T-helper 22 cell (primary cell): Measurements from ENCODE around the gene SLC25A21.
"Not testable (repeated sequence)": the region's sequence is repeated elsewhere in the genome, so short reads cannot be mapped to it uniquely, and the experiment has no call there.

Source experiments
- DNase-seq: peaks from one replicate; pipeline ENCODE4 v3.0.0-alpha.2; 2020; ENCODE audit warnings: low read depth

SLC25A21 gene

DNA sequence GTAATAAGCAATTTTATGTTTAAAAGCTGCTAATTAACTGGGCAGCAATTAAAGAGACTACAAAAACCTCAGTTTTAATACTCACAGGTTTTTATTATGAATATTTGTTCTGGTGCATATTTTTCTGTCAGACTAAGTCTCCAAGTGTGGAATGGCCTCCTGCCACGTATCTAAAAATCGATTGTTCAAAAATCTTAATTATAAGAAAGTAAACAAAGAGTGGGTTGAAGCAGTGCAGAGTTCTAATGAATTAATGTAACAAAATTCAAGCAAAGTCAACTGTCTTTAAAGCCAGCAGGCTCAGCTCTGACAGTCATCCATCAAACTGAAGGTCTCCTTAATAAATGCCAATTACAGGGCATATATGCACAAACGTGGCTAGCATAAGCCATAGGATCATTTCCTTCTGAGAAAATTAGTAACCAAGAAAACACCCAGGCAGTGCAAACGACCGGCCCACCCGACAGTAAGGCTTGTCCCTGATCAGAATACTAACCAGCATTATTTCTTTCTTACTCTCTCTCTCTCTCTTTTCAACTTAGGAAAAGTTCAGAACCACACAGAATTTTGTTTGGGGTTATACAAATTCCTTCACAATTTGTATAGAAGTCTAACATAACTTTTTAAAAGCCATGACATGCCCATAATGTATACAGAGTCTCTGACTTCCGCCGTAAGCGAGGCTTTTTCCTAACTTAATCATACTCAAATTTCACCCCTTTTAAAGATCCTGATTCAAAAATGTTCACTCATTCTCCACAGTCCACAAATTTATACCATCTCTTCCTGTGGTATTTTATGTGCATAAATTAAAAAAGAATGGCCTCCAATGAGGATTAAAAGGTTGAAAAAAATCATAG, 83.8 kb downstream of the SLC25A21 start:
- no peak for DNase-seq

DNA sequence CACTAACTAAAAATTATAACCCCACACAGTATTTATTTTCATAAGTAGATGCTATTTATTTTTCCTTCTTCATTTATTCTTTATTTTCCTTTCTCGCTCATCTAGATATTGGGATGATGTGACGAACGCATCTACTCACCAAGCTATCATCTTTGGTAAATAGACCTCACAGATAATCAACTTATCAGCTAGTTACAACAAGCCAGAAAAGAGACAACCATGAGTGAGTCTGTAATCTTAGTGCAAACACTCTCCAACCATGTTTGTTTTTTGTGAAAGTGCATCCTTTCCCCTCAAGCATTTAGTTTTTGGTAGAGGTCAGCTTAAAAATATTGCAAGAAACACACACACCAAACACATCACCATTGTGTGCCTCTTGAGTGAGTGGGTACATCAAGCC, 84.9 kb downstream of the SLC25A21 start:
- no peak for DNase-seq

DNA sequence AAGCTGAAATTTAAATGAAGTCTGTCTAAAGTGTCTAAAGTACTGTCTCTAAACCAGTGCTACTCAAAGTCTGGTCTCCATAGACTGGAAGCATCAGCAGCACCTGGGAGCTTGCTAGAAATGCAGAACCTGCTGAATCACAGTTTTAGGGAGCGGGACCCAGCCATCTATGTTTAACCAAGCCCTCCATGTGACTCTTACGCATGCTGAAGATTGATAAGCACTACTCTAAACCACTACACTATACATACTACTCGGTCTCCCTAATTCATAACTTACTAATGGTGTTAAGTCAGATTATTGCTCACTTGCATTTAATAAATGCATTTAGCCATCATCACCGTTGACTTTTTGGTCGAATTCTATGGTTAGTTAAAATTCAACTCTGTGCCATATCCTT, 88.8 kb downstream of the SLC25A21 start:
- no peak for DNase-seq

DNA sequence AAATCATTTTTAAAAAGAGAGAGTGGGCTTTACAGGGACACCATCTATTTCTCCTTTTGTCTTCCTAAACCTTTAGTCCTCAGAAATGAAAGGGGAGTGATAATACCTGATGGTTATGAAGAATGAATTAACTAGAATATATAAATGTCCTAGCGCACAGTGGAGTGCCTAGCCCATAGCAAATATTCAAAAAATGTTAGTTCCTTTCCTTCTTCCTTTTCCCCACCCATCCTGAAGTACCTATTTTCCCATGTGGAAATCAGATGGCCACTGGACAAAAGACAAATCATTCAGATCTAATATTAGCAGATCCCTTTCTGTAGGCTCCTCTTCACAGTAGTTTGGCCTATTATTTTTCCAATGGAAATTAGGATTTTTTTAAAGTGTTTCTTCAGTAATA, 90.0 kb downstream of the SLC25A21 start:
- DNase-seq, result no peak

GRCh38 chr14:37081856-37082255, 90.5 kb downstream of the SLC25A21 start:
- no peak for DNase-seq

GRCh38 chr14:37081218-37081617, 91.2 kb downstream of the SLC25A21 start:
- DNase-seq, result no peak

DNA sequence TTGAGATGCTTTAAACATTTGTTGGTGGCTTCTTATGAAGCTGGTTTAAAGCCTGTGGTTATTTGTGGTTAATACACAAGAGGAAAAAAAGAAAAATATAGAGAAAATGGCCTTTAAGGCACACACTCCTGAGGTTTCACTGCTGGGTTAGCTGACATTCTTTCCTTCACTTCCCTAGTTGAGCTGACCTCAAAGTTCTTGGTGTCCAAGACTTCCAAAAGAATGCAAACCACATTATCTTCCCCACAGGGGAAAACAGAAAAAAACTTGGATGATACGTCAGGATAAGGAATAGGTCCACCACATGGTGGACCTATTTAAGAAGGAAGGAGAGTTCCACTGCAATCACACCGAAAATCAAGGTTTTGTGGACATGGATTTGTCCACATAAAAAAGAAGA, 94.3 kb downstream of the SLC25A21 start:
- DNase-seq, result no peak

GRCh38 chr14:37074320-37074719, 98.1 kb downstream of the SLC25A21 start:
- not testable (repeated sequence) for DNase-seq

GRCh38 chr14:37063467-37064240, 108.8 kb downstream of the SLC25A21 start:
- DNase-seq, result no peak

DNA sequence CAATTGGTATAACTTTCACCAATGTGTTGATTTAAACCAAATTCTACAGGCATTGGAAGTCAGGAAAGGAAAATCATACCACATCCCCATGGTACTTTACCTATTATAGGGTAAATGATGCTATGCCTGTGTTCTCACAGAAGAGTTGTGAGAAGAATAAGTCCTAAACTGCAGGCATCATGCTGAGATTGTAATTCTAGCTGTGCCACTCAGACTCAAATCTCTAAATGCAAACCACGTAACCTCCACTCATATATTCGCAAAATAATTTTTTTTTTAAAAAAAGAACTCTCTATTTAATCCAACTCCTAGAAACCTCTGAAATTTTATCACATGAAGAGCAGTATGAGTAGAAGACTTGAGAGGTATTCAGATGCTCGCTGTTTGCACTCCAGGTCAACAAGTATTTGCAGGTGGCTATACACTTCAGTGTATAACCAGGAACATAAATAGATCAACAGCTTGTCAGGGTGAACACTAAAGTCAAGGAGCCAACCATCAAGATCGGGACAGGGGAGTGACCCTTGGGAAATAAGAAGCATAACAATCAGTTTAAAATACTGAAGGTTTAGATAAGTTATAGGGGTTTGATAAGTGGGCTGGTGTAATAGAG, 110.1 kb downstream of the SLC25A21 start:
- no peak for DNase-seq

GRCh38 chr14:37061697-37062096, 110.7 kb downstream of the SLC25A21 start:
- no peak for DNase-seq

GRCh38 chr14:37060496-37061260, 111.7 kb downstream of the SLC25A21 start:
- DNase-seq, result no peak

- no peak for DNase-seq
Measured at GRCh38 chr14:37057776-37058175, 114.6 kb downstream of the SLC25A21 start.

DNA sequence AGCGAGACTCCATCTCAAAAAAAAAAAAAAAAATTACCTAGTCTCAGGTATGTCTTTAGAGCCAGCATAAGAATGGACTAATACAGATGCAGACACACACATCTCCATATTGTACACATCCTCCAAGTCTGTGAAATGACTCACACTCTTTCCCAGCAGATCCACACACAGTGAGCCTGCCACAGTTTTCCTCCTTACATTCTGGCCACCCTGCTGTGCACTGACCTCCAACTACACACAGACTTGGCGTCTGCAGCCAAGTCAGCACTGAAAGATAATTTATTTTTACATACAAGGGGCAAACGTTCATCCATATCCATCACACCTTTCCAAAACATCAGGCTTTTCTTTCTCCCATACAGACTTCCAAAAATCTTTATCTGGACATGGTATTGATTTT, 115.9 kb downstream of the SLC25A21 start:
- no peak for DNase-seq

DNA sequence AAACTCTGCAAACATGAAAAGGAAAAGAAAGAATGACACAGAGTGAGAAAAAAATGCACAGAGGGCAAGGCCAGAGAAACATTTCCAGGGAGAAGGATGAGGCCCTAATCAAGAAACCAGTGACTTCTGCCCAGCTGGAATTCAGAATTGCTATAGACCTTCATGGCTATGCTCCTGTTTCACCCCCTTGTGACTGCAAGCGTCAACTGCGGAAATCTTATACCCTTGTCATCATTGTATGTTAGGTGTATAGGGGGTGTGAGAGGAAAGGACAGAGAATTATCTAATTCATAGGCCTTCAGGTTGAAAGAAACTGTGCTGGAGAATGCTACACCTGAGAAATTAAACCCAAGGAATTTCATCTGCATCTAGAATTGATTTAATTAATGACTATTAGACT, 117.5 kb downstream of the SLC25A21 start:
- DNase-seq, result no peak

GRCh38 chr14:37054144-37054543, 118.3 kb downstream of the SLC25A21 start:
- DNase-seq, result no peak

GRCh38 chr14:37051680-37052079, 120.7 kb downstream of the SLC25A21 start:
- DNase-seq, result no peak

DNA sequence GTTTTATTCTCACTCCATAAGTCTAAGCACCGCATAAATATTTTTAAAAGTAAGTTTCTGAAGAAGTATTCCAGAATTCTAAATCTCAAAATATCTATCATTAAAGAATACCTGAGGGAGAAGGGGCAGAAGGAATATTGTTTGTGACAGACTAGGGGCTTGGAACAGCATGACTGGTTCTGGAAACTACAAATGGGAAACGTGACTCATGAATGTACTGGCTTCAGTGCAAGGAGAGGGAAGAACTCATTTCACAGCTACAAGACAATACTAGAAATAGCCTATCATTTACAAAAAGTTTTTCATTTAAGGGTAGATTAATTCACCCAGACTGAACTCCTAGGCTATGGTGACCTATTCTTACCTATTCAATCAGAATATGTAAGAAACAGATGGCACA, 121.3 kb downstream of the SLC25A21 start:
- DNase-seq, result no peak

- no peak for DNase-seq
Measured at GRCh38 chr14:37048666-37049071, 123.7 kb downstream of the SLC25A21 start.

DNA sequence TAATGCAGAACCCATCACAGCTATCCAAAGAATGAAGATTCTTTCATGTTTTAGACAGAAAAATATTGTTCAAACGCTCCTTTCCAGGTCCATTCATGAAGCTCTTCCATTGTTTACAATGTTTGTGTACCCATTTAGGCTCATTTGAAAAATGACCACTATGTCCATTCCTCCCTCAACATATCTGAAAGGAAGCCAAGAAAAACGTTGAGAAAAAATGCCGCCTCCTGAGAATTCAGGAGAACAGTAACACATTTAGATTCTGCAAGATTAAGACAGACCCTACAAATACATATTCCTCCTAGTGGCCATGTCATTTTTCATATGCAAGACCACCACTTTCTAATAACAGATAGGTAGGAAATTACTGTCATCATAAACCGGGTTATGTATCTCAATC, 124.4 kb downstream of the SLC25A21 start:
- no peak for DNase-seq

- no peak for DNase-seq
Measured at GRCh38 chr14:37047226-37047625, 125.2 kb downstream of the SLC25A21 start.

- no peak for DNase-seq
Measured at GRCh38 chr14:37046815-37047214, 125.6 kb downstream of the SLC25A21 start.
